ENCODE data around the gene IQSEC1. TPM values are rescaled to one million over a fixed set of nuclear protein-coding genes. Genes with fewer than 3 reads are reported as not detected.
A peak's percentile ranks its signal among the peaks of the same experiment; 100 is the strongest.

The IQSEC1 gene
- total and polyA plus RNA-seq, 2 of the 8 experiments (the other 6 are each of a cell fraction or from before 2014, with no cell fraction given), result 6.8 to 28.8 TPM

GRCh38 chr3:13113346-13114330, 40.4 kb upstream of the IQSEC1 start:
- CTCF ChIA-PET (ENCODE audit: partially characterized antibody), result interaction anchor here (0.6 to 3.1 kb wide), 9 partner anchors 10 to 1640 kb away, joined by 3 to 13 read pairs (median 4); no protein-coding TSS in a partner anchor
- Histone ChIP-seq H3K79me1 (ENCODE audit: low read depth, low read length) (no peaks in the 10 kb centered on the region), H4K91ac (replicated peaks; ENCODE audit: insufficient read length, low read length) (no peak overlapping the region), H3K4me3 (ENCODE audit: extremely low read depth in 1 of 4, insufficient read depth in 2 of 4, low read depth in 3 of 4, low read length in 4 of 4) (no peak overlapping the region), H4K20me1 (replicated peaks in 1 of 2; ENCODE audit: control insufficient read depth in 1 of 2, insufficient read depth in 2 of 2, low read length in 2 of 2) (peaks cover 0 to 6% of the 10 kb centered on the region in 2 experiments), H3K23ac (ENCODE audit: insufficient read length) (no peak overlapping the region), H2BK15ac (ENCODE audit: low read length) (no peak overlapping the region), H3K27ac (ENCODE audit: low read depth, low read length) (no peak overlapping the region), H3K27me3 (replicated peaks in 1 of 4; ENCODE audit: control insufficient read depth in 3 of 4, extremely low read depth in 1 of 4, insufficient read depth in 3 of 4, low read length in 3 of 4) (no peaks in the 10 kb centered on the region), H4K8ac (ENCODE audit: extremely low read depth, insufficient read depth, low read length) (no peak overlapping the region), H3K56ac (replicated peaks; ENCODE audit: insufficient read length, low read depth, low read length) (no peak overlapping the region), H2AK5ac (ENCODE audit: low read depth, low read length) (no peak overlapping the region), H3K9me3 (ENCODE audit: insufficient read depth in 2 of 2, low read depth in 1 of 2, low read length in 1 of 2) (no peaks in the 10 kb centered on the region), H3K14ac (ENCODE audit: insufficient read length) (no peak overlapping the region), H2BK5ac (ENCODE audit: low read depth, low read length) (no peak overlapping the region), H3K36me3 (ENCODE audit: control insufficient read depth in 2 of 4, insufficient read depth in 4 of 4, low read length in 3 of 4) (no peaks in the 10 kb centered on the region), H3K4me1 (replicated peaks in 1 of 4; ENCODE audit: control insufficient read depth in 3 of 4, insufficient read depth in 4 of 4, low read length in 3 of 4) (peaks cover 0 to 5% (median 0%) of the 10 kb centered on the region in 4 experiments; a peak in 1 of 7 replicates), H3K18ac (ENCODE audit: extremely low read depth, low read length) (no peak overlapping the region), H3K4ac (replicated peaks; ENCODE audit: insufficient read length, low read depth, low read length) (no peak overlapping the region), H3K4me2 (ENCODE audit: insufficient read depth in 1 of 2, low read depth in 2 of 2, low read length in 2 of 2) (no peak overlapping the region), H3K79me2 (ENCODE audit: control insufficient read depth in 1 of 2, insufficient read depth in 2 of 2, low read length in 2 of 2) (no peaks in the 10 kb centered on the region), H2BK12ac (ENCODE audit: low read depth, low read length) (0 out of 2 replicates have a peak overlapping the region, but pooled peaks have one; percentile 27), H3K9ac (replicated peaks in 1 of 4; ENCODE audit: extremely low read depth in 1 of 4, low read depth in 3 of 4, low read length in 3 of 4) (no peak overlapping the region), H2BK20ac (ENCODE audit: low read length) (no peak overlapping the region), H2AFZ (ENCODE audit: low read length) (no peak overlapping the region), H4K5ac (ENCODE audit: insufficient read length, low read depth, low read length) (no peak overlapping the region), H3K23me2 (ENCODE audit: low read depth, low read length) (peaks cover 2% of the 10 kb centered on the region; the same call in 1 of the 2 replicates), H2BK120ac (replicated peaks; ENCODE audit: low read depth, low read length) (no peak overlapping the region)
- POLR2A ChIA-PET (ENCODE audit: partially characterized antibody), result no interaction called here
- FAIRE-seq, result no peak
- TF ChIP-seq RNF2 (IDR thresholded peaks at IDR 0.05; ENCODE audit: borderline replicate concordance, low read depth, low read length, missing control alignments, poor library complexity, severe bottlenecking) (no peak), RAD21 (IDR thresholded peaks at IDR 0.05 in 1 of 2, conservative IDR thresholded peaks at IDR 0.05 in 1 of 2; ENCODE audit: low read depth in 2 of 2, low read length in 2 of 2) (0 out of 4 replicates have a peak, but pooled peaks of 1 of the 2 experiments have one; percentile 8)
- 84% methylated on average over 22 of the region's 27 CpGs; no CpG with 5 or more reads in 1 of the 2 experiments for WGBS, 2 experiments (ENCODE audit: extremely low coverage in 1 of 2, insufficient coverage in 1 of 2, insufficient read length in 1 of 2, insufficient replicate concordance in 2 of 2, low coverage in 1 of 2, low lambda C conversion rate in 2 of 2, missing lambda C conversion rate in 1 of 2)
- DNase-seq (ENCODE audit: low read depth in 1 of 2, low spot score in 2 of 2), result no peak
